Heart left ventricle (tissue), 16 donors: ENCODE data around the gene CENPC. TPM values are rescaled to one million over a fixed set of nuclear protein-coding genes. Genes with fewer than 3 reads are reported as not detected.

Experiments
- ATAC-seq, 4 donors: fragments of 200-7000 bp; cut with Tn5 transposase; one replicate each; pipeline ENCODE4 v1.9.1; 2020 to 2022; ENCODE audit warnings: moderate library complexity in 4 of 4, mild to moderate bottlenecking in 3 of 4, moderate number of reproducible peaks in 1 of 4
- DNase-seq, 5 donors: peaks; one replicate each; pipeline ENCODE4 v3.0.0-alpha.2; 2020
- H3K27ac ChIP-seq, 12 donors: fragments of 200-600 bp; sonication (generic) in 4 of 12; one replicate each; pipeline versions ENCODE4 v1.5.0 to v1.8.0; 2016 to 2022; ENCODE audit warnings: mild to moderate bottlenecking in 2 of 12
- H3K27me3 ChIP-seq, 9 donors: fragments of 200-600 bp; sonication (generic) in 2 of 9; one replicate each; pipeline versions ENCODE4 v1.5.1 to v1.8.0; 2016 to 2022; ENCODE audit warnings: mild to moderate bottlenecking in 3 of 9
- H3K36me3 ChIP-seq, 9 donors: fragments of 200-600 bp; sonication (generic) in 2 of 9; one replicate each; pipeline versions ENCODE4 v1.5.0 to v1.8.0; 2018 to 2022; ENCODE audit warnings: mild to moderate bottlenecking in 2 of 9
- H3K4me1 ChIP-seq, 12 donors: fragments of 200-600 bp; sonication (generic) in 4 of 12; one replicate each; pipeline versions ENCODE4 v1.5.0 to v1.8.0; 2016 to 2022; ENCODE audit warnings: mild to moderate bottlenecking in 3 of 12
- H3K4me3 ChIP-seq, 12 donors: fragments of 200-600 bp; sonication (generic) in 4 of 12; one replicate each; pipeline versions ENCODE4 v1.5.0 to v1.8.0; 2017 to 2022; ENCODE audit warnings: mild to moderate bottlenecking in 9 of 12, moderate library complexity in 4 of 12
- H3K9me3 ChIP-seq, 12 donors: fragments of 200-600 bp; sonication (generic) in 4 of 12; one replicate each; pipeline versions ENCODE4 v1.5.0 to v1.8.0; 2016 to 2022; ENCODE audit warnings: mild to moderate bottlenecking in 1 of 12
- CTCF ChIP-seq, 12 donors: fragments of 200-600 bp; sonication (generic) in 4 of 12; IDR thresholded peaks; one replicate each; pipeline versions ENCODE4 v1.5.0 to v1.8.0; 2018 to 2022; ENCODE audit warnings: antibody characterized with exemption in 12 of 12, mild to moderate bottlenecking in 5 of 12
- POLR2A ChIP-seq, 2 donors: fragments of 450-650 bp; IDR thresholded peaks; one replicate each; pipeline ENCODE4 v1.6.1; 2017; ENCODE audit warnings: antibody characterized with exemption in 2 of 2, mild to moderate bottlenecking in 2 of 2, moderate library complexity in 2 of 2
- WGBS, 4 donors: extraction: QIAGEN DNeasy Blood & Tissue Kit in 2 of 4; methylation state at CpG; one replicate each; pipeline versions ENCODE4 v1.1.5 to v1.1.7; 2013 to 2018; 5-methylcytosine and 5-hydroxymethylcytosine counted together
- intact Hi-C, 10 donors: fragments of 100-400 bp; cut with DNase I; formaldehyde crosslinking; loops; one replicate each; pipeline versions ENCODE4 v1.11.1 to v1.14.2; 2022
- polyA plus RNA-seq, 2 donors: library from polyadenylated mRNA; stranded (reverse); fragments of 200-250 nt; gene quantifications; one replicate each; pipeline ENCODE4 v1.2.3, GENCODE V29; 2013
- total RNA-seq, 9 donors: library from RNA; depleted of rRNA in 2 of 9; stranded (reverse); fragments of >200 nt in 2 of 9; fragmentation: NEBNext Ultra II Directional in 3 of 9; extraction: Animal tissue kit (Norgen Biotek cat#: 25700) in 3 of 9; gene quantifications; one replicate each; pipeline versions ENCODE4 v1.1.0 to v1.2.4, GENCODE V29; 2016 to 2023
- donor health status: ischemic (EF 13 %, LVEDD 7.1; RV severe dilation, severe dysfunction).
- donor health status: healthy with polysubstance abuse.
- donor health status: DM: no; HTN: yes; CAD: no.
- donor health status: DM: no; HTN: no; CAD: no.
- donor health status: ischemic (EF 25% LVEDD 6.9; RV normal size, moderate dysfunction).
- donor health status: ischemic (EF 25% LVEDD 5.7; RV mildly dilated, moderate dysfunction).
- donor health status: healthy.
- donor health status: DM: yes; HTN: yes; CAD: no.
- donor health status: ischemic (EF 35%, LVEDD 5.7; RV mildly dilated, moderate dysfunction).
- donor health status: nonischemic (EF 11% LVEDD 7.7; RV severe dilation, severe dysfunction).
- donor health status: DM: yes; HTN: yes; CAD: no.
- donor health status: PGD.
- donor health status: ischemic (EF 29% LVEDD 5.4; RV normal size, mild dysfunction).
- donor health status: nonischemic (EF 23%, LVEDD 6.1; RV moderate dilation, normal function).

Gene CENPC
- total and polyA plus RNA-seq, 11 donors, result 2.6 to 16.7 (median 8.2) TPM

- Histone ChIP-seq H3K27me3 (no peaks in the 10 kb centered on the region), H3K27ac (no peak overlapping the region), H3K4me3 (no peak overlapping the region), H3K9me3 (peaks cover 0 to 50% (median 5%) of the 10 kb centered on the region in 12 donors), H3K4me1 (no peaks in the 10 kb centered on the region), H3K36me3 (peaks cover 0 to 78% (median 54%) of the 10 kb centered on the region in 9 donors)
- intact Hi-C loops, result no loop called here
- WGBS, 4 donors, result 92 to 96% (median 94%) methylated on average over 3 of the region's 3 CpGs
- DNase-seq, result no peak
- ATAC-seq, result no peak
- TF ChIP-seq CTCF (IDR thresholded peaks at IDR 0.05) (no peak), POLR2A (IDR thresholded peaks at IDR 0.05) (no peak)
Measured at GRCh38 chr4:67480810-67481209, 64.5 kb downstream of the CENPC start.

- H3K36me3 ChIP-seq, result peaks cover 0 to 88% (median 73%) of the 10 kb centered on the region in 9 donors
- intact Hi-C loops, result no loop called here
- ATAC-seq (no peak), DNase-seq (no peak)
- TF ChIP-seq CTCF (IDR thresholded peaks at IDR 0.05) (no peak), POLR2A (IDR thresholded peaks at IDR 0.05) (no peak)
- peaks cover 0 to 33% (median 5%) of the 10 kb centered on the region in 12 donors for H3K9me3 ChIP-seq
- 31 to 48% (median 42%) methylated on average over 4 of the region's 4 CpGs for WGBS, 4 donors
- no peak overlapping the region for H3K4me3 ChIP-seq
- no peak overlapping the region for H3K27ac ChIP-seq
- H3K4me1 ChIP-seq, result no peaks in the 10 kb centered on the region
- no peaks in the 10 kb centered on the region for H3K27me3 ChIP-seq
Measured at GRCh38 chr4:67475155-67475554, 70.1 kb downstream of the CENPC start.

- H3K36me3 ChIP-seq, result peaks cover 0 to 92% (median 71%) of the 10 kb centered on the region in 9 donors
- H3K4me3 ChIP-seq, result no peak overlapping the region
- intact Hi-C loops, result no loop called here
- TF ChIP-seq CTCF (IDR thresholded peaks at IDR 0.05) (no peak), POLR2A (IDR thresholded peaks at IDR 0.05) (no peak)
- H3K4me1 ChIP-seq, result no peaks in the 10 kb centered on the region
- DNase-seq (no peak), ATAC-seq (no peak)
- H3K9me3 ChIP-seq, result peaks cover 0 to 4% (median 0%) of the 10 kb centered on the region in 12 donors
- no peaks in the 10 kb centered on the region for H3K27me3 ChIP-seq
- no peak overlapping the region for H3K27ac ChIP-seq
Measured at GRCh38 chr4:67470871-67471270, 74.4 kb downstream of the CENPC start.

- DNase-seq, result no peak
- no peak for ATAC-seq
- Histone ChIP-seq H3K4me3 (no peak overlapping the region), H3K27ac (no peak overlapping the region), H3K36me3 (peaks cover 0 to 72% (median 50%) of the 10 kb centered on the region in 9 donors), H3K4me1 (peaks cover 0 to 9% (median 0%) of the 10 kb centered on the region in 12 donors), H3K9me3 (no peaks in the 10 kb centered on the region), H3K27me3 (no peaks in the 10 kb centered on the region)
- no peak for TF ChIP-seq POLR2A (IDR thresholded peaks at IDR 0.05)
- no peak for TF ChIP-seq CTCF (IDR thresholded peaks at IDR 0.05)
- intact Hi-C loops, result no loop called here
Measured at GRCh38 chr4:67468830-67469229, 76.5 kb downstream of the CENPC start.
